GM10266 (cell line): ENCODE measurements around the gene SLCO2A1.

Experiments
- DNase-seq: peaks from one replicate; pipeline ENCODE4 v3.0.0; 2012; ENCODE audit errors: extremely low spot score
- TF ChIP-seq, protein P1 (sequence below): IDR thresholded peaks from 2 replicates; pipeline ENCODE4 v1.5.1; 2012; ENCODE audit warnings: mild to moderate bottlenecking, low read depth; ENCODE audit not compliant: control insufficient read depth, insufficient read depth; ENCODE audit errors: missing control alignments

The SLCO2A1 gene

GRCh38 chr3:133980035-133980434, 49.7 kb downstream of the SLCO2A1 start:
- no peak for DNase-seq
- TF ChIP-seq, protein P1, sequence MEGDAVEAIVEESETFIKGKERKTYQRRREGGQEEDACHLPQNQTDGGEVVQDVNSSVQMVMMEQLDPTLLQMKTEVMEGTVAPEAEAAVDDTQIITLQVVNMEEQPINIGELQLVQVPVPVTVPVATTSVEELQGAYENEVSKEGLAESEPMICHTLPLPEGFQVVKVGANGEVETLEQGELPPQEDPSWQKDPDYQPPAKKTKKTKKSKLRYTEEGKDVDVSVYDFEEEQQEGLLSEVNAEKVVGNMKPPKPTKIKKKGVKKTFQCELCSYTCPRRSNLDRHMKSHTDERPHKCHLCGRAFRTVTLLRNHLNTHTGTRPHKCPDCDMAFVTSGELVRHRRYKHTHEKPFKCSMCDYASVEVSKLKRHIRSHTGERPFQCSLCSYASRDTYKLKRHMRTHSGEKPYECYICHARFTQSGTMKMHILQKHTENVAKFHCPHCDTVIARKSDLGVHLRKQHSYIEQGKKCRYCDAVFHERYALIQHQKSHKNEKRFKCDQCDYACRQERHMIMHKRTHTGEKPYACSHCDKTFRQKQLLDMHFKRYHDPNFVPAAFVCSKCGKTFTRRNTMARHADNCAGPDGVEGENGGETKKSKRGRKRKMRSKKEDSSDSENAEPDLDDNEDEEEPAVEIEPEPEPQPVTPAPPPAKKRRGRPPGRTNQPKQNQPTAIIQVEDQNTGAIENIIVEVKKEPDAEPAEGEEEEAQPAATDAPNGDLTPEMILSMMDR, result no peak

DNA sequence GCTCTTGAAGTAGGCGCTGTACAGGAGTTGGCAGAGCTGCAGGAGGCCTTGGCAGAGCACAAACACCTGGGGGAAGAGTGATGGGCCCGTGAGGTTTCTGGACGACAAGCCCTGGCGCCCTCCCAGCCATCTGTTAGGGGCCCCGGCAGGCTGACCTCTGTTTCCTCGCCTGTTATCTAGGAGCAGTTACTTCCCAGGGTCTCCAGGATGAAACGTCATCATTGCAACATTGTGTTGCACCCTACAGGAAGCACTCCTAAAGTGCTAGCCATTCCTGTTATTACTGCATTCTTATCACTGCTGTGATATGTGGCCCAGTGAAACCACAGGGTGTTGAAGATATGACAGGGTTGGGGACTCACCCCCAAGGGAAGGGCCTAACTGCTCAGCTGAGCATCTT, 50.2 kb downstream of the SLCO2A1 start:
- TF ChIP-seq, protein P1, result no peak
- no peak for DNase-seq

GRCh38 chr3:133977568-133977967, 52.2 kb downstream of the SLCO2A1 start:
- no peak for DNase-seq
- TF ChIP-seq, protein P1, result no peak

GRCh38 chr3:133973249-133973980, 56.3 kb downstream of the SLCO2A1 start:
- TF ChIP-seq, protein P1, result no peak
- DNase-seq, result no peak

DNA sequence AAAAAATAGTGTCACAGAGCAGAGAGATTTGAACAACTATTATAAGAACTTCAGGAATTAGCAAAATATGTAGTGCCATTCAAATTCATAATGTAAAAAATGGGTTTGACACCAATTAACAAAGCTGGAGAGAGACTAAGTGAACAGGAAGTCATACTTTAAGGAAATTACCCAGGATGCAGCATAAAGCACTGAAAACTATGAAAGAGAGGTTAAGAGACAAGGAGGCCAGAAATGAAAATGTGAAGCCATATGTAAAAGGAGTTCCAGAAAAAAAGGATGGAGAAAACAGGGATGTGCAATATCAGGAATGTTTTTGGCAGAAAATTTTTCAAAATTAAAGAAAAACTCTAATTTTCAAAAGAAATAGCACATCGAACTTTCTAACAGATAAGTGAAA, 57.6 kb downstream of the SLCO2A1 start:
- DNase-seq, result no peak
- TF ChIP-seq, protein P1, result no peak

DNA sequence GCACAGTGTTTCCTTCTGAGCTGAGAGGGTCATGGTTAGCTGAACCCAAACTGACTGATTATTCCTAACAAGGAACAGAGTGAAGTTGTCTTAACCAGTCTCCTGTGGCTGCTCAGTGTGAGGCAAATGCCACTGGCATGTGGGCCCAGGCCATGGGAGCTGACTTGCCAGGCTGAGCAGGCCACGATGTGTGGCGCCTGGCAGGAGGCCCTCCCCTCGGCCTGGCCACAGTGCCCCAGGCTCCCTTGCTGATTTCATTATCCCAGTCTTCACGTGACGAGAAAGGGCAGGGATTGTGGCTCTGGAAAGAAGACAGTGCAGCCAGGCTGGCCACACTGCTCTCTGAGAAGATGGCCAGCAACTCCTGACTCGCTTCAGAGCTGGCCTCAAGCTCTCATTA, 58.8 kb downstream of the SLCO2A1 start:
- no peak for DNase-seq
- TF ChIP-seq, protein P1, result no peak

GRCh38 chr3:133970339-133970738, 59.4 kb downstream of the SLCO2A1 start:
- TF ChIP-seq, protein P1, result no peak
- DNase-seq, result no peak
